Astrocyte (in vitro differentiated cells and primary cell): ENCODE results near the gene AK5. TPM values are rescaled to one million over a fixed set of nuclear protein-coding genes. Genes with fewer than 3 reads are reported as not detected.

Experiments used
- DNase-seq: peaks from one replicate; pipeline ENCODE4 v3.0.0-alpha.2; 2010; ENCODE audit warnings: low read depth
- FAIRE-seq: peaks from 2 replicates; lab custom pipeline; 2011; peaks lifted over from hg19 to GRCh38; lab: Jason Lieb, UNC
- H2AFZ ChIP-seq: 2 replicates; pipeline ENCODE4 v1.6.0; 2012; ENCODE audit warnings: low read depth, low read length, inconsistent platforms
- H3K27ac ChIP-seq: 2 replicates; pipeline ENCODE4 v1.5.1; 2011; ENCODE audit warnings: low read depth, low read length, inconsistent platforms
- H3K27me3 ChIP-seq: 2 replicates; pipeline ENCODE4 v1.6.0; 2011; ENCODE audit warnings: low read length, inconsistent platforms; ENCODE audit not compliant: insufficient read depth
- H3K36me3 ChIP-seq: 2 replicates; pipeline ENCODE4 v1.5.1; 2011; ENCODE audit warnings: low read length, inconsistent platforms; ENCODE audit not compliant: insufficient read depth
- H3K4me1 ChIP-seq: 2 replicates; pipeline ENCODE4 v1.5.1; 2011; ENCODE audit warnings: low read length, inconsistent platforms; ENCODE audit not compliant: insufficient read depth
- H3K4me2 ChIP-seq: 2 replicates; pipeline ENCODE4 v1.6.0; 2012; ENCODE audit warnings: low read length, inconsistent platforms
- H3K4me3 ChIP-seq: 2 replicates; pipeline ENCODE4 v1.5.1; 2011; ENCODE audit warnings: low read depth, mild to moderate bottlenecking, low read length, inconsistent platforms; ENCODE audit not compliant: insufficient read depth
- H3K79me2 ChIP-seq: 2 replicates; pipeline ENCODE4 v1.6.0; 2012; ENCODE audit warnings: mild to moderate bottlenecking, low read length, inconsistent platforms; ENCODE audit not compliant: insufficient read depth
- H3K9ac ChIP-seq: 2 replicates; pipeline ENCODE4 v1.6.0; 2012; ENCODE audit warnings: mild to moderate bottlenecking, low read length, inconsistent platforms
- H3K9me3 ChIP-seq: 2 replicates; pipeline ENCODE4 v1.5.1; 2012; ENCODE audit warnings: low read depth, mild to moderate bottlenecking, low read length, inconsistent platforms; ENCODE audit not compliant: insufficient read depth
- H4K20me1 ChIP-seq: 2 replicates; pipeline ENCODE4 v1.6.0; 2012; ENCODE audit warnings: low read length, inconsistent platforms; ENCODE audit not compliant: insufficient read depth
- H3K27ac Mint-ChIP-seq: one replicate; pipeline ENCODE4 v1.8.0; 2021; ENCODE audit warnings: mild to moderate bottlenecking, mixed read lengths; ENCODE audit not compliant: unreplicated experiment
- H3K27me3 Mint-ChIP-seq: one replicate; pipeline ENCODE4 v1.8.0; 2021; ENCODE audit warnings: low read depth, mixed read lengths; ENCODE audit not compliant: unreplicated experiment
- H3K36me3 Mint-ChIP-seq: one replicate; pipeline ENCODE4 v1.8.0; 2021; ENCODE audit warnings: low read depth, mixed read lengths; ENCODE audit not compliant: unreplicated experiment
- H3K4me1 Mint-ChIP-seq: one replicate; pipeline ENCODE4 v1.8.0; 2021; ENCODE audit warnings: low read depth, mixed read lengths; ENCODE audit not compliant: unreplicated experiment
- H3K4me3 Mint-ChIP-seq: one replicate; pipeline ENCODE4 v1.8.0; 2021; ENCODE audit warnings: mild to moderate bottlenecking, moderate library complexity, mixed read lengths; ENCODE audit not compliant: unreplicated experiment
- H3K9me3 Mint-ChIP-seq: one replicate; pipeline ENCODE4 v1.8.0; 2021; ENCODE audit warnings: mild to moderate bottlenecking, mixed read lengths; ENCODE audit not compliant: unreplicated experiment
- EZH2 ChIP-seq: IDR thresholded peaks from 2 replicates; pipeline ENCODE4 v1.6.1; 2012; ENCODE audit warnings: mild to moderate bottlenecking, low read length, inconsistent platforms; ENCODE audit not compliant: insufficient read depth
- total RNA-seq: library from RNA; stranded (reverse); gene quantifications from 2 replicates; pipeline ENCODE4 v1.2.1, GENCODE V29; 2021
- TF ChIP-seq, protein P1 (sequence below): IDR thresholded peaks from 2 replicates; pipeline ENCODE4 v1.5.1; 2011; ENCODE audit warnings: low read depth, mild to moderate bottlenecking, inconsistent platforms, low read length, moderate library complexity; ENCODE audit not compliant: insufficient read depth

The AK5 gene
- total RNA-seq, 1 donor from 2014 or later: 4.4 TPM

- no peak for TF ChIP-seq EZH2
- TF ChIP-seq, protein P1, sequence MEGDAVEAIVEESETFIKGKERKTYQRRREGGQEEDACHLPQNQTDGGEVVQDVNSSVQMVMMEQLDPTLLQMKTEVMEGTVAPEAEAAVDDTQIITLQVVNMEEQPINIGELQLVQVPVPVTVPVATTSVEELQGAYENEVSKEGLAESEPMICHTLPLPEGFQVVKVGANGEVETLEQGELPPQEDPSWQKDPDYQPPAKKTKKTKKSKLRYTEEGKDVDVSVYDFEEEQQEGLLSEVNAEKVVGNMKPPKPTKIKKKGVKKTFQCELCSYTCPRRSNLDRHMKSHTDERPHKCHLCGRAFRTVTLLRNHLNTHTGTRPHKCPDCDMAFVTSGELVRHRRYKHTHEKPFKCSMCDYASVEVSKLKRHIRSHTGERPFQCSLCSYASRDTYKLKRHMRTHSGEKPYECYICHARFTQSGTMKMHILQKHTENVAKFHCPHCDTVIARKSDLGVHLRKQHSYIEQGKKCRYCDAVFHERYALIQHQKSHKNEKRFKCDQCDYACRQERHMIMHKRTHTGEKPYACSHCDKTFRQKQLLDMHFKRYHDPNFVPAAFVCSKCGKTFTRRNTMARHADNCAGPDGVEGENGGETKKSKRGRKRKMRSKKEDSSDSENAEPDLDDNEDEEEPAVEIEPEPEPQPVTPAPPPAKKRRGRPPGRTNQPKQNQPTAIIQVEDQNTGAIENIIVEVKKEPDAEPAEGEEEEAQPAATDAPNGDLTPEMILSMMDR: no peak
- FAIRE-seq (no peak), DNase-seq (no peak)
- Mint-ChIP-seq H3K36me3 (no peaks in the 10 kb centered on the region), H3K27me3 (no peaks in the 10 kb centered on the region), H3K9me3 (peaks cover 11% of the 10 kb centered on the region), H3K4me3 (no peak overlapping the region), H3K4me1 (no peaks in the 10 kb centered on the region), H3K27ac (no peak overlapping the region)
- Histone ChIP-seq H3K9ac (no peak overlapping the region), H3K4me2 (no peak overlapping the region), H3K4me3 (no peak overlapping the region), H4K20me1 (no peaks in the 10 kb centered on the region), H3K4me1 (no peaks in the 10 kb centered on the region), H3K27ac (no peak overlapping the region), H3K79me2 (no peaks in the 10 kb centered on the region), H3K36me3 (no peaks in the 10 kb centered on the region), H3K9me3 (no peaks in the 10 kb centered on the region), H3K27me3 (no peaks in the 10 kb centered on the region), H2AFZ (no peak overlapping the region)
Observed at GRCh38 chr1:77498918-77499317, 217.1 kb downstream of the AK5 start.

GRCh38 chr1:77499466-77499865, 217.6 kb downstream of the AK5 start:
- no peaks in the 10 kb centered on the region for H3K4me1 Mint-ChIP-seq
- no peaks in the 10 kb centered on the region for H3K79me2 ChIP-seq
- H3K9me3 Mint-ChIP-seq: peaks cover 11% of the 10 kb centered on the region
- TF ChIP-seq EZH2: no peak
- TF ChIP-seq, protein P1: no peak
- no peaks in the 10 kb centered on the region for H3K27me3 Mint-ChIP-seq
- no peak overlapping the region for H3K4me3 ChIP-seq
- DNase-seq: no peak
- no peak overlapping the region for H3K4me3 Mint-ChIP-seq
- no peak overlapping the region for H3K9ac ChIP-seq
- no peaks in the 10 kb centered on the region for H3K36me3 ChIP-seq
- no peak overlapping the region for H3K27ac Mint-ChIP-seq
- FAIRE-seq: no peak
- no peaks in the 10 kb centered on the region for H3K36me3 Mint-ChIP-seq
- H4K20me1 ChIP-seq: no peaks in the 10 kb centered on the region
- H3K4me2 ChIP-seq: no peak overlapping the region
- no peak overlapping the region for H3K27ac ChIP-seq
- H2AFZ ChIP-seq: no peak overlapping the region
- no peaks in the 10 kb centered on the region for H3K4me1 ChIP-seq
- no peaks in the 10 kb centered on the region for H3K27me3 ChIP-seq
- H3K9me3 ChIP-seq: no peaks in the 10 kb centered on the region

- Mint-ChIP-seq H3K4me3 (no peak overlapping the region), H3K9me3 (no peaks in the 10 kb centered on the region), H3K36me3 (no peaks in the 10 kb centered on the region), H3K27me3 (no peaks in the 10 kb centered on the region), H3K4me1 (no peaks in the 10 kb centered on the region), H3K27ac (no peak overlapping the region)
- Histone ChIP-seq H3K4me1 (no peaks in the 10 kb centered on the region), H3K9me3 (no peaks in the 10 kb centered on the region), H3K9ac (no peak overlapping the region), H3K27ac (no peak overlapping the region), H3K36me3 (no peaks in the 10 kb centered on the region), H4K20me1 (no peaks in the 10 kb centered on the region), H3K79me2 (no peaks in the 10 kb centered on the region), H2AFZ (no peak overlapping the region), H3K4me2 (no peak overlapping the region), H3K27me3 (no peaks in the 10 kb centered on the region), H3K4me3 (no peak overlapping the region)
- DNase-seq (no peak), FAIRE-seq (no peak)
- no peak for TF ChIP-seq EZH2
- TF ChIP-seq, protein P1: no peak
Observed at GRCh38 chr1:77504986-77505385, 223.2 kb downstream of the AK5 start.
